Fibroblast of lung (primary cell): ENCODE results near the gene EHMT1. TPM values are rescaled to one million over a fixed set of nuclear protein-coding genes. Genes with fewer than 3 reads are reported as not detected.
"Not testable (repeated sequence)": the region's sequence is repeated elsewhere in the genome, so short reads cannot be mapped to it uniquely, and the experiment has no call there.

Experiments used
- DNase-seq, 2 donors: peaks; one replicate each; pipeline versions ENCODE4 v3.0.0 to v3.0.0-alpha.2; 2010; ENCODE audit warnings: low read depth in 2 of 2
- H2AFZ ChIP-seq: 2 replicates; pipeline ENCODE4 v1.5.1; 2012; ENCODE audit warnings: low read length, control low read depth, inconsistent platforms
- H3K27ac ChIP-seq: 2 replicates; pipeline ENCODE4 v1.5.1; 2011; ENCODE audit warnings: low read length, control low read depth; ENCODE audit not compliant: insufficient read depth
- H3K27me3 ChIP-seq: 2 replicates; pipeline ENCODE4 v1.5.1; 2011; ENCODE audit warnings: mild to moderate bottlenecking, low read length; ENCODE audit not compliant: control insufficient read depth, insufficient read depth
- H3K36me3 ChIP-seq: 2 replicates; pipeline ENCODE4 v1.5.1; 2011; ENCODE audit warnings: low read length; ENCODE audit not compliant: control insufficient read depth, insufficient read depth
- H3K4me1 ChIP-seq: 2 replicates; pipeline ENCODE4 v1.5.1; 2011; ENCODE audit warnings: low read length; ENCODE audit not compliant: control insufficient read depth, insufficient read depth; ENCODE audit errors: extremely low read depth
- H3K4me2 ChIP-seq: 2 replicates; pipeline ENCODE4 v1.5.1; 2011; ENCODE audit warnings: low read length, control low read depth; ENCODE audit not compliant: insufficient read depth; ENCODE audit errors: extremely low read depth
- H3K4me3 ChIP-seq, 4 experiments: fragments of 200-600 bp in 1 of 4; sonication (generic) in 1 of 4; replicated peaks in 1 of 4; 2 replicates each; pipeline ENCODE4 v1.5.1; 2011 to 2016; ENCODE audit warnings: low read length in 4 of 4, low read depth in 3 of 4, mild to moderate bottlenecking in 3 of 4, control low read depth in 2 of 4, inconsistent platforms in 1 of 4, mixed read lengths in 1 of 4; ENCODE audit not compliant: insufficient read depth in 1 of 4; ENCODE audit errors: control extremely low read depth in 1 of 4
- H3K79me2 ChIP-seq: 2 replicates; pipeline ENCODE4 v1.5.1; 2012; ENCODE audit warnings: mild to moderate bottlenecking, low read length, inconsistent platforms; ENCODE audit not compliant: control insufficient read depth, insufficient read depth
- H3K9ac ChIP-seq: 2 replicates; pipeline ENCODE4 v1.5.1; 2011; ENCODE audit warnings: mild to moderate bottlenecking, low read length, control low read depth; ENCODE audit not compliant: insufficient read depth
- H3K9me3 ChIP-seq: 2 replicates; pipeline ENCODE4 v1.5.1; 2012; ENCODE audit warnings: low read depth, low read length; ENCODE audit not compliant: control insufficient read depth, insufficient read depth
- H4K20me1 ChIP-seq: 2 replicates; pipeline ENCODE4 v1.5.1; 2011; ENCODE audit warnings: low read length; ENCODE audit not compliant: control insufficient read depth, insufficient read depth; ENCODE audit errors: extremely low read depth
- EZH2 ChIP-seq: IDR thresholded peaks from 2 replicates; pipeline ENCODE4 v1.5.1; 2012; ENCODE audit warnings: low read length, control low read depth, mild to moderate bottlenecking; ENCODE audit errors: missing control alignments
- polyA plus RNA-seq, 2 donors: library from polyadenylated mRNA; depleted of rRNA in 1 of 2; stranded (reverse) in 1 of 2; unstranded in 1 of 2; fragments of >200 nt; gene quantifications; 2 replicates each; pipeline ENCODE4 v1.2.1, GENCODE V29; 2011 to 2012; ENCODE audit warnings: missing spikeins in 1 of 2
- total RNA-seq: library from RNA; depleted of rRNA; stranded (reverse); fragments of >200 nt; gene quantifications from 2 replicates; pipeline ENCODE4 v1.2.1, GENCODE V29; 2014
- TF ChIP-seq, protein P1 (sequence below), 2 donors: IDR thresholded peaks in 1 of 2; conservative IDR thresholded peaks in 1 of 2; 1 replicate in 1 of 2; 2 replicates in 1 of 2; pipeline ENCODE4 v1.5.1; 2011 to 2012; ENCODE audit warnings: low read length in 2 of 2, control low read depth in 1 of 2, inconsistent platforms in 1 of 2, low read depth in 1 of 2, mild to moderate bottlenecking in 1 of 2

The EHMT1 gene
- total and polyA plus RNA-seq, 2 donors (not counting 1 experiment from before 2014, with no cell fraction given), result 22.4 to 48.6 TPM

- Histone ChIP-seq H3K9me3 (no peaks in the 10 kb centered on the region), H3K27me3 (no peaks in the 10 kb centered on the region), H3K4me3 (no peak overlapping the region), H3K79me2 (peaks cover 16% of the 10 kb centered on the region), H3K4me1 (peaks cover 4% of the 10 kb centered on the region), H3K9ac (no peak overlapping the region), H2AFZ (no peak overlapping the region), H3K36me3 (peaks cover 5% of the 10 kb centered on the region), H3K27ac (no peak overlapping the region), H3K4me2 (no peak overlapping the region), H4K20me1 (no peaks in the 10 kb centered on the region)
- TF ChIP-seq EZH2, result no peak
- TF ChIP-seq, protein P1, sequence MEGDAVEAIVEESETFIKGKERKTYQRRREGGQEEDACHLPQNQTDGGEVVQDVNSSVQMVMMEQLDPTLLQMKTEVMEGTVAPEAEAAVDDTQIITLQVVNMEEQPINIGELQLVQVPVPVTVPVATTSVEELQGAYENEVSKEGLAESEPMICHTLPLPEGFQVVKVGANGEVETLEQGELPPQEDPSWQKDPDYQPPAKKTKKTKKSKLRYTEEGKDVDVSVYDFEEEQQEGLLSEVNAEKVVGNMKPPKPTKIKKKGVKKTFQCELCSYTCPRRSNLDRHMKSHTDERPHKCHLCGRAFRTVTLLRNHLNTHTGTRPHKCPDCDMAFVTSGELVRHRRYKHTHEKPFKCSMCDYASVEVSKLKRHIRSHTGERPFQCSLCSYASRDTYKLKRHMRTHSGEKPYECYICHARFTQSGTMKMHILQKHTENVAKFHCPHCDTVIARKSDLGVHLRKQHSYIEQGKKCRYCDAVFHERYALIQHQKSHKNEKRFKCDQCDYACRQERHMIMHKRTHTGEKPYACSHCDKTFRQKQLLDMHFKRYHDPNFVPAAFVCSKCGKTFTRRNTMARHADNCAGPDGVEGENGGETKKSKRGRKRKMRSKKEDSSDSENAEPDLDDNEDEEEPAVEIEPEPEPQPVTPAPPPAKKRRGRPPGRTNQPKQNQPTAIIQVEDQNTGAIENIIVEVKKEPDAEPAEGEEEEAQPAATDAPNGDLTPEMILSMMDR (conservative IDR thresholded peaks at IDR 0.05 in 1 of 2, IDR thresholded peaks at IDR 0.05 in 1 of 2; ENCODE audit: low read depth in 1 of 2, low read length in 2 of 2), result no peak
- no peak for DNase-seq
Observed at GRCh38 chr9:137593176-137593575, 25.6 kb upstream of the EHMT1 start.

GRCh38 chr9:137596577-137596976 is 22.2 kb upstream of the EHMT1 start:
- not testable (repeated sequence) for H4K20me1 ChIP-seq, H3K79me2 ChIP-seq, H3K4me3 ChIP-seq, H3K36me3 ChIP-seq, H3K9ac ChIP-seq, H3K4me1 ChIP-seq, H3K27ac ChIP-seq, DNase-seq, H3K4me2 ChIP-seq, H2AFZ ChIP-seq, H3K27me3 ChIP-seq, H3K9me3 ChIP-seq

GRCh38 chr9:137598943-137599342 is 19.9 kb upstream of the EHMT1 start:
- Histone ChIP-seq H4K20me1 (no peaks in the 10 kb centered on the region), H3K27me3 (peaks cover 4% of the 10 kb centered on the region), H3K4me2 (no peak overlapping the region), H3K4me1 (no peaks in the 10 kb centered on the region), H3K36me3 (no peaks in the 10 kb centered on the region), H3K9me3 (no peaks in the 10 kb centered on the region), H3K9ac (no peak overlapping the region), H3K4me3 (no peak overlapping the region), H3K79me2 (no peaks in the 10 kb centered on the region), H2AFZ (no peak overlapping the region), H3K27ac (no peak overlapping the region)
- TF ChIP-seq, protein P1 (conservative IDR thresholded peaks at IDR 0.05 in 1 of 2, IDR thresholded peaks at IDR 0.05 in 1 of 2; ENCODE audit: low read depth in 1 of 2, low read length in 2 of 2), result no peak
- no peak for TF ChIP-seq EZH2
- DNase-seq, result no peak
